ENCODE data around the gene IQCH. TPM values are rescaled to one million over a fixed set of nuclear protein-coding genes. Genes with fewer than 3 reads are reported as not detected.
"Not testable (repeated sequence)": the region's sequence is repeated elsewhere in the genome, so short reads cannot be mapped to it uniquely, and the experiment has no call there.

The IQCH gene
- total RNA-seq, 1 donor from 2014 or later = 0.45 TPM

DNA sequence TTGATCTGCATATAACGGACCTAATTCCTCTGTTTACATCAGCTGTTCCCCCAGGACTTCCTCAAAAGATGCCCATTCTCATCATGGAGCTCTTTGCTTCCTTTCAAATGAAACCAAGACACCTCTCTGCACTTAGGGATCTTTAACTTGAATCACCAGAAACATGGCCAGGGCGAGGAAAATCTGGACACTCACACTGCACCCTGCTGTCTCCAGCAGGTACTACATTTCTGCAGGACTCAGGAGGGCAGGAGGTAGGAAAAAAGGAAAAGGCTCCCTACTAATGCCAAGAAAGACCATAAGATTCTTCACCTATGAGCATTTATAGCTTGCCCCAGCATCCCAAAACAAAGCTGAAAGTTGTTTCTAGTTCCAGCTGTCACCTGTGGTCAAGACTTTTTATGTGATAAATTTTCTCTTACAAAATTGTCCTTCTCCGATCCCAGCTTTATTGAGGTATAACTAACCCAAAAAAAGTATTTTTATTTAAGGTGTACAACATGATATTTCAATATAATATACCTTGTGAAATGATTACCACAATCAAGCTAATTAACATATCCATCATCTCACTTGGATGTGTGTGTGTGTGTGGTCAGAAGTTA is 179.0 kb downstream of the IQCH start:
- DNase-seq (ENCODE audit: low spot score) = no peak

DNA sequence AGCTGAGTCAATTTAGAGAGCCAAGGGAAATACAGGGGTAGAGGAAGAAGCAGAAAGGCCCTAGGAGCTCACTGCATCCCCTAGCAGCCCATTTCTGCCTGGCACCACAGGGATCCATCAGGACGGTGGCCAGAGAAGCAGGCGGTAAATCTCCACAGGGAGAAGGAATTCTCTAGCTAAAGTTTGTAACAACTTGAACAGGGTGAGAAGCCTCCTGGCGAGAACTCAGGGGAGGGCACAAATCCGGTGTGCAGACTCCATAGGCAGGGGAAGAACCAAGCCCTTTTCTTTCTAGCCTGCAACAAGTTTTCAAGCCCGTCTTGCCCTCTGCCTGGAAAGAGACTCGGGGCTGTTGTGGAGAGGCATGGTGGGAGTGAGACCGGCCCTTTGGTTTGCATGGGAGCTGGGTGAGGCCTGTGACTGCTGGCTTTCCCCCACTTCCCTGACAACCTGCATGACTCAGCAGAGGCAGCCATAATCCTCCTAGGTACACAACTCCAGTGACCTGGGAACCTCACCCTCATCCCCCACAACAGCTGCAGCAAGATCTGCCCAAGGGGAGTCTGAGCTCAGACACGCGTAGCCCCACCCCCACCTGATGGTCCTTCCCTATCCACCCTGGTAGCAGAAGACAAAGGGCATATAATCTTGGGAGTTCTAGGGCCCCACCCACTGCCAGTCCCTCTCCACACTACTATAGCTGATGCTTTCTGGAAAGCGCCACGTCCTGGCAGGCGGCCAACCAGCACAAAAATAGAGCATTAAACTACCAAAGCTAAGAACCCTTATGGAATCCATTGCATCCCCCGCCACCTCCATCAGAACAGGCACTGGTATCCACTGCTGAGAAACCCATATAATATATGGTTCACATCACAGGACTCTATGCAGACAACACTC is 182.0 kb downstream of the IQCH start:
- DNase-seq (ENCODE audit: low spot score) = not testable (repeated sequence)

DNA sequence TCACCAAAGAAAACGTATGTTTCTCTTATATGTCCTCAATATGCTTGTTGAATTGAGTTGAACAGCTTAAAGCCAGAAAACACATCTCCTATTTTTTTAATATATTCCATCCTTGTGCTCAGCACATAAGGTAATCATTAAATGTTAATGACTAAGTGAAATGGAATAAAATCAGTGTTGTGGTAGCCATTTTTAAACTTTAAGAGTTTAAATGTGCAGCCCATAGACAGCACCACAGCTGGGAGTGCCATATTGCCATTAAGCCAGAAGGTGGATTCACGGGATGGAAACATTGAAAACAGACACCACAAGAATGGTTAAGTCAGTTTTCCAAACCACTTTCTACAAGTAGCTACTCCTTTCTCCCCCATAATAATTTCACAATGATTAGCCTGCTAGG is 189.5 kb downstream of the IQCH start:
- no peak for DNase-seq (ENCODE audit: low spot score)

DNA sequence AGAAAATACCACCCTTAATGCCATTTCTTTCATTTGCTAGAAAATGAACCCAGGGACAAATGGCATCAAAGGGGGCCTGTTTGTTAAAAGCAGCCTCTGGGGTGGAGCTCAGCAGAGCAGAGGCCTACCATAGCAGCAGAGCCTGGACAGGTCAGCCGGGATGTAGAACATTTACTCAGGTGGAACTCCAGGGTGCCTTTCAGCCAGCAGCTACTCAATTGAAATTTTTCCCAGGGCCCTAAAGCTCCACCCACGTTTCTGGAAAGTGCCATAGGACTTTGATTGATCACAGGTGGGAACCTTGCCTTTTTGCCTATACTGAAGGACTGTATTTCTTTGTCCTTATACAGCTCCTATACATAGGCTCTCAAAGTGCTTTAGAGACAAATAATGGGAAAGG is 191.9 kb downstream of the IQCH start:
- no peak for DNase-seq (ENCODE audit: low spot score)

DNA sequence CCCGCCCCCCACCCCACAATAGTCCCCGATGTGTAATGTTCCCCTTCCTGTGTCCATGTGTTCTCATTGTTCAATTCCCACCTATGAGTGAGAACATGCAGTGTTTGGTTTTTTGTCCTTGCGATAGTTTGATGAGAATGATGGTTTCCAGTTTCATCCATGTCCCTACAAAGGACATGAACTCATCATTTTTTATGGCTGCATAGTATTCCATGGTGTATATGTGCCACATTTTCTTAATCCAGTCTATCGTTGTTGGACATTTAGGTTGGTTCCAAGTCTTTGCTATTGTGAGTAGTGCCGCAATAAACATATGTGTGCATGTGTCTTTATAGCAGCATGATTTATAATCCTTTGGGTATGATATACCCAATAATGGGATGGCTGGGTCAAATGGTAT is 193.8 kb downstream of the IQCH start:
- DNase-seq (ENCODE audit: low spot score) = not testable (repeated sequence)

DNA sequence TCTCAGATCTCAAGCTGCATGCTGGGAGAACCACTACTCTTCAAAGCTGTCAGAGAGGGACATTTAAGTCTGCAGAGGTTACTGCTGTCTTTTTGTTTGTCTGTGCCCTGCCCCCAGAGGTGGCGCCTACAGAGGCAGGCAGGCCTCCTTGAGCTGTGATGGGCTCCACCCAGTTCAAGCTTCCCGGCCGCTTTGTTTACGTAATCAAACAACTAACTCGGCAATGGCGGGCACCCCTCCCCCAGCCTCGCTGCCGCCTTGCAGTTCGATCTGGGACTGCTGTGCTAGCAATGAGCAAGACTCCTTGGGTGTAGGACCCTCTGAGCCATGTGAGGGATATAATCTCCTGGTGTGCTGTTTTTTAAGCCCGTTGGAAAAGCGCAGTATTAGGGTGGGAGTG is 199.1 kb downstream of the IQCH start:
- not testable (repeated sequence) for DNase-seq (ENCODE audit: low spot score)

DNA sequence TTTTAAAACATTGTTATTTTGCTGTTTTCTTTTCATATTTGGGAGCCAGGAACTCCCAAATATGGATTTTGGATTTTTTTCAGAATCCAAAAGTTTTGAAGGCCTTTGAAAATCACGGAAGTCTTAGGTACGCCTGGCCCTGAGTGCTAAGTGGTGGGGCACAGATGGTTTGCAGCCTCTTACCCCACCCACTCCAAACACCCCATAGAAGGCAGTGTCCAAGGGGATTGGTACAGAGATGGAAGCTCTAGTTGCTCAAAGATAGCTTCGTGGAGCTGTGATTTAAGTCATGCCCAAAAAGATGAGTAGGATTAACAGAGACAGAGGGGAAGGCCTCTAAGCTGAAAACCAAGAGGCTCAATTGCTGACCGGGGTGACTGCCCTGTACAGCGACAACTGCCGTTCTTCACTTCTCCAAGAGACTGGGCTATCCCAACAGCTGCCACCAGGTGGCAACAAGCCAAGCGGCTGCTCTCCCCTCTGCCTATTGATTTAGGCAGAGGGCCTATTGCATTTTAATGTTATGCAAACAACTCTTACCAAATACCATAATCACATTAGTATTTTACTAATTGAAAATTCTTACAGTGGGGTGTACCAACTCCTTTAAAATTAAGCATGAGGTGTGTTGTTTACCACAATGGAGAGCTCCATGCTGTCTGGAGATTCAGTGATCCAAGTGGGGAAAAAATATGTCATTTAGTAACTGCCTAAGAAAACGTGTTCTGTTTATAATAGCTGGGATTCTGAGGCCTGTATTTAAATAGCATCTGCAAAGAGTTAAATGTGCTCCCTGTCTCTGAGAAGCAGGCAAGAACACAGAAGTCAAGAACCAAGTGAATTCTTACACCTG is 202.3 kb downstream of the IQCH start:
- no peak for DNase-seq (ENCODE audit: low spot score)

DNA sequence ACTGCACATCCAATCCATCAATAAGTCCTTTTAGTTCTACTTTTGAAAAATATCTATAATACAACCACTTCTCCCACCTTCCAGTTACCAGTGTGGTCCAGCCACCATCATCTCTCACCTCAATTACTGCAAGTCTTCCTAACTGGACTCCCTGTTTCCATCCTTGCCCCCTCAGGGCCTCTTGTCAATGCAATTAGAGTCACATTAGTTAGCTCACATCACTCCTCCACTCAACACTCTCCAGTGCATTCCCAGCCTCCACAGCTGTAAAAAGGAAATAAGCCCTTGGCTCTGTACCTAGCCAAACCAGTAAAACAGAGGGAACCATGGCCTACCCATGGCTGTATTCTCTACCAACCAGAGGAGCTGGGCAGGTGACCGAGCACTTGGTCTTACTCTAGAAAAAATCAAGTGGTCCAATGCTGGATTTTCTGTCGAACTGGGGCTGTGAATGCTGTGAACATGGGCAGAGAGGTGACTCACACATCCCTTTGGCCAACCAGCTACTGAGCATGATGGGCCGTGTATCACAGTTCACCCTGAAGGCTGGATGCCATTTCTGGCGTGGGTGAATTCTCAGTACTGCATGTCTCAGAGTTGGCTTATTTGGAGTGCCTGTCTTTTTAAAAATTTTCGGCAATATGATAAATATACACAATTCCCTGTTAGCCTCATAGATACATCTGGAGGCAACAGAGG is 203.9 kb downstream of the IQCH start:
- no peak for DNase-seq (ENCODE audit: low spot score)

DNA sequence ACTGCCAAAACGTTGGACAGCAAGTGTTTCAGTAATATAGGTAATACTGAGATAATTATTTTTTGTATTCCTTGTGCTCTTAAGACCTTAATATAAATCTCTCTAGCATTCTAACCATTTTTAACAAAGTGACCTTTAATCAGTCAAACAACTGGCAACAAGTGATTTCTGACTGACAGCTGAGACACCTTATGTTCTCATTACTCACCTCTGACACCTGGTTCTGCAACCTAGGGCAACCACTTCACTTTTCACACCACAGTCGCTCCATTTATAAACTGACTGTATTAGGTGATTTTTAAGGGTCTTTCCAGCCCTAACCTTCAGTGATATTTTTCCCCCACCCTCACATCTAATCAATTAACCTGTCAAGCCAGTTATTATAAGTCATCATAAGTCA is 205.9 kb downstream of the IQCH start:
- DNase-seq (ENCODE audit: low spot score) = no peak

DNA sequence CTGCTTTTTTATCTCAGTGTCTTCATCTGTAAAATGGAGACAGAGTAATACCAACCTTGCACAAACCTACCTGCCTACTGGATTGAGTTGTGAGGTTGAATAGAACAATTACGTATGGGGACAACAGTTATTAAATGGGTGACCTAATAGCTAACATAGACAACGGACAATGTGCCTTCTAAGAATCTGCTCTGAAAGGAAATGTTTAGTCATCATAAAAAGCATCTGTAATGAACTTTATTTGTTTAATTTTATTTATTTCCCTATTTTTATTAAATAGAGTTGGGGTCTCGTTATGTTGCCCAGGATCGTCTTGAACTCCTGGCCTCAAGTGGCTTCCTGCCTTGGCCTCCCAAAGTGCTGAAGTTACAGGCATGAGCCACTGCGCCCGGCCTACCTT is 207.1 kb downstream of the IQCH start:
- DNase-seq (ENCODE audit: low spot score) = no peak

DNA sequence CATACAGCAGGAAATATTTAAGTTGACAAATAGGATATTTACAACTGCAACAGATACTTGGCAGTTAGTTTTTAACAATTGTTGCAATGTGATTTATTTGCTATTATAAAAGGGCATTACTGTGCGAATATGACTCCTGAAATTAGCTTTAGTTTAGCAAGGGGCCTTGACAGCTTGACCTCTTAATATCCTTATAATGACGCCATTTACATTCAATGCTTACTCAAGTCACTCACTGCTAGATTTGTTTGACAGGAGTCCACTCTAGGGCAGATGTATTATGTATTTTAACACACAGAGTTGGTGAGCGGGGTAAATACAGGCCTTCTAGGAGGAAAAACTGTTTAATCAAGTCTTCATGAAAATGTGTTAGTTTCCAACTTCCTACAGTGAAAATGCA is 208.3 kb downstream of the IQCH start:
- no peak for DNase-seq (ENCODE audit: low spot score)

DNA sequence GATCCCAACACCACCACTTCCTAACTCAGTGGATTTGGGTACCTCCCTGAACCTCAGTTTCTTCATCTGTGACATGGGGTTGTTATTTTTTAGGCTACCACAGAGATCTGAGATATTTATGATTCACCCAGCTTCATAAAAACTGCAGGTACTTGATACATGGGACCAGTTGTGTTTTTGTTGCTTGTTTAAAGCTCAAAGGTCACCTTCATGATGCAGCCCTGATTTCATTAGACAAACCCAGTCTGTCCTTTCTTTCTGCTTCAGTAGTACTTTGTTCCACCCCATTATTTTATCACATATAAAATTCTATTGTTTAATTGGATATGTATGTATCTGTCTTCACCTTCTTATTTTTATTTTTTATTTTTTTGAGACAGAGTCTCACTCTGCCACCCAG is 208.9 kb downstream of the IQCH start:
- no peak for DNase-seq (ENCODE audit: low spot score)

DNA sequence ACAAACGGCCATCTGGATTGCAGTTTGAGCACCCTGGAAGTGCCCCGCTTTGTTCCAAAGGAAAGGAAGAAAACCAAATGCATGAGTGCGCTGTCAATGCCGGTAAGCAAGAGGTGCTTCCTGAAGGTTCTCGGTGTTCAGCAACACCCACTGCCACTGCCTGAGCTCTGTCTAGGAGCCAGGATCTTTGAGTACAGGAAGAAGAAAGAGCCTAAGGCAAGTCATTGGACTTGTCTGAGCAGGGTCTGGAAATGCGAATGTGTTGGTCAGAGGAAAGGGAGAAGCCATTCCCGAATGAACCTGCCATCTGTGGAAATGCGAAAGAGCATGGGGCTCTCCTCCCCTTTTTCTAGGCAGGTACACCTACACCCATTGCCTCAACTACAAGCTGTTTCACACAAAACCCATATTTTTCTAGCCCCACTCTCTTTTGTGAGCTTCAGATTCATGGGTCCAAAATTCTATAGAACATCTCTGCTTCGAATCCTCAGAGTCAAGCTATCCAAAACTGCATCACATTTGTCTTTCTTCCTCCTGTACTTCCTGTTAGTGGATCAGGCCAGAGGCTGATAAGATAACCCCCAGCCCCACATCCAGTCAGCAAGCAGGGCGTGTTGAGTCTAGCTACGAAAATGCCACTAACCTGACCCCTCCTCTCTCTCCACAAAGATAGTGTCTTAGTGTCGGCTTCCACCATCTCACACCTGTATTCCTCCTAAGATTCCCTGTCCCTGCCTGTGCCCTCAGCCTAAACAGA is 210.8 kb downstream of the IQCH start:
- DNase-seq (ENCODE audit: low spot score) = no peak

DNA sequence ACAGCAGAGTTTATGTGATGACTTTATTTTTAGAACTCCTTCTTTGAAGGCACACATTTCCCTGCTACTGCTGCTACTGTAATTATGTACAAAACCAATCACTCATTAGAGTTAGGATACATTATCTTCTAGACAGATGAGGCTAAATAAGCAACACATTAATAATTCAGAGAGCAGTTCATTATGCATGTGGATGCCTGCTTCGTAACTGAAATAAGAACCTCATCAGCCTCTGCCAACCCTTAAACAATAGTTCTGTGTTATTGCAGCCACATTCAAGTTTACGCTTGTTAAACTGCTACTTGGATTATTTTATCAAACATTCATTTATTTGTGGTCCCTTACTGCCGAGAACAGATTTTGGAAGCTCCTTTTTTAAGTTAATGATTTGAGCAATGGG is 213.8 kb downstream of the IQCH start:
- no peak for DNase-seq (ENCODE audit: low spot score)

DNA sequence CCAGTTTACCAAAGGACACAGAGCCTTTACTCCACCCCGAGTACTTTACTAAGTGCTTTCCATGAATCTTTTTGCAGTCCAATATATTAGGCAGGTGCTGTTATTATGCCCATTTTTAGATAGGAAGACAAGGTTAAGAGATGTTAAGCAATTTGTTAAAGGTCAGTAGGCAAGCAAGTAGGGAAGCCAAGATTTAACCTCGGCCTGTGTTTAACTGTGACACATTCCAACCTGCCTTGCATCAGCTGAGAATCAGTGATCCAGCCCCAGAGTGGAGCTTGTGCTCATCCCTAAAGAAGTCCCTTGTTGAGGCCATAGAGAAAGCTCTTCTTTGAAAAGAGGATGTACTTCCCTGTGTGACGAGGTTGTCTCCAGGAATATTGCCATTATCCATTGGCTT is 215.1 kb downstream of the IQCH start:
- DNase-seq (ENCODE audit: low spot score) = no peak

DNA sequence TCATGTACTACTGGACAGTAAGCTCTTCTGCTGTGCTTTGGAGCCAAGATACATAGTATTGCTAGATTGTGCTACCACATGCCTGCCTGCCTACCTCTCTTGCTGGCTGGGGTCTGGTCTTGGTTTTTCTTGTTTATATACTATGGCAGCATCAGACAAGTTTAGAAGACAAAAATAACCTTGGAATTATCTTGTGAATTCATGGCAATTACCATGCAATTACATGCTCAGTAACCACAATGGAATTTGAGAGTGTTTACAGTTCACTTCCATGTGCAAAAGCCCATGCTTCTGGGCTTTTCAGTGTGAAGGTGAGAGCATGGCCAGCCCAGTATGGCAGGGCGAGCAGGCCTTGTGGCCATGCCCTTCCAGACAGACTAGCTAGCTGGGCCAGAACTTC is 218.4 kb downstream of the IQCH start:
- DNase-seq (ENCODE audit: low spot score) = no peak

DNA sequence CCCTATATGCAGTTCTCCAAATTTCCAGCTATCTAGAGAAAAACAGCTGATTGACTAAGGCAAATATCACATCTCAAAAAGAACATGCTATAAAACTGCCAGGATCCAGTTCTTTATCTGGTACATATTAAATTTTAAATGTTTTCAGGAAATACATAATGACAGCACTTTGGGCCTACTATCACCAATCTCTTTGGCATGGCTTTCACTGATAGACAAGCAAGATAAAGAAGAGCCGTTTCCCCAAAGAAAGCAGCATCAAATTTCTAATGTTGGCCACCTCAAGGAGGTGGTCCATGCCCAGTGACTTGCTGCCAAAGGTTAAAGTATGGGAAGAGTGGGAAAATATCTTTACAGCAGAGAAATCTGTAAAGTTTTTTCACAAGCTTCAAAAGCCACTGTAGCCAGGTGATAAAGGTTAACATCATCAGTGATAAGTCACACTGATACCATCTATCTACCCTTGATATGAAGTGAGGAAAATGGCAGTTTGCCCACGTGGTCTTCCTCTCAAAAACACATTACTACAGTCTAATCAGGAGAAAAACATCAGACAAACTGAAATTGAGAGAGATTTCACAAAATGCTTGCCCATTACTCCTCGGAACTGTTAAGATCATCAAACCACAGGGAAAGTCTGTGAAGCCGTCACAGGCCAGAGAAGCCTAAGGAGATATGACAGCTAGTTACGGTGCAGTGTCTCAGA is 220.0 kb downstream of the IQCH start:
- no peak for DNase-seq (ENCODE audit: low spot score)

DNA sequence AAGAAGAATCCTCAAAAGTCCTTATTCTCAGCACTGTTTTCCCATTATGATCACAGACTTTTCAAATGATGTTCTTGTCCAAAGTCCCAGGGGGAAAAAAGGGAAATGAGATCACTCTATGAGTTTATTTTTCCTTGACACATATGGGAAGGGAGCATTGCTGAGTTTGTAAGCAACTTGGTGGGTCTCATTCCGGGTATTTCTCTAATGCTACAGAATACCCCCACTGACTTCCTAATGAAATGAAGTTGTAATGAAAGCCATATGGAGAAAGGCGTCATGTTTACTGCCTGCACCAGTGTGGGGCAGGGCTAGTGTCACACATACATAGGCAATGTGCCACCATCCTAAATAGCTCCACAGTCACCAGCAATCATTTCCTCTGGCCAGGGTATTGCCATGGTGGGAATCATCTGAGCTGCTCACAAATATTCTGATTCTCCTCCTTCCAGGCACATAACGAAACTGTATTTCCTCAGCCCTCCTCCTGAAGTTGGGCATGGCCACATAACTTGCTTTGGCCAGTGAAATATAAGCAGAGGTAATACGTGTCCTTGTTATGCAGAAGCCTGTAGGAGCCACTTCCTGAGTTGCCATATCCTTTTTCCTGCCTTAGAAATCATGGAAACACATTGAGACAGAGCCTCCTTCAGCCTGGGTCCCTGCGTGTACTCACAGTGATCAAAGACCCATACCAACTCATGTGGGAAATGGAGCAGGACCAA is 225.4 kb downstream of the IQCH start:
- no peak for DNase-seq (ENCODE audit: low spot score)

DNA sequence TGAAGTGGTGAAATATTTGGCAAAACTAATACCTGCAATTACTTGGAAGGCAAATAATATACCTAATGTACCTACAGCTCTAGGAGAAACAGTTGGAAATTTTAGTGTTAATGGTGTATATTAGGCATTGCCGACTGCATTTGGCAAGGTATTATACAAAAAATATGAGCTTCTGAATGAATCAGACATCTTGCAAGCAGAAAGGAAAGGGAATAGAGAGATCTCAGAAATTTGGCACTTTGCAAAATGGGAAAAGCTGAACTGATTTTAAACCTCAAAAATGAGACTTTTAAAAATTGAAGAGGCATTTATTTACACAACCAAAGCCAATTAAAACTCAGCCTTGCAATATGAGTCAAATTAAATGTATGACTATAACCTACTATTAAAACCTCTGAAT is 226.2 kb downstream of the IQCH start:
- no peak for DNase-seq (ENCODE audit: low spot score)
